H1 (cell line): ENCODE data around the gene COTL1. TPM values are rescaled to one million over a fixed set of nuclear protein-coding genes. Genes with fewer than 3 reads are reported as not detected.

ENCODE experiments used
- CTCF ChIA-PET: fragments of 300-600 bp; sonication (Branson Sonifier 250); formaldehyde crosslinking; loops from one replicate; lab custom pipeline; 2021; ENCODE audit not compliant: partially characterized antibody; lab: Charles Lee
- POLR2A ChIA-PET: fragments of 300-600 bp; sonication (Branson Sonifier 250); formaldehyde crosslinking; loops from one replicate; lab custom pipeline; 2021; ENCODE audit warnings: inconsistent platforms; ENCODE audit not compliant: partially characterized antibody; lab: Charles Lee
- DNase-seq, 2 experiments: peaks; one replicate each; pipeline versions ENCODE4 v3.0.0 to v3.0.0-alpha.2; 2010 to 2022; ENCODE audit warnings: low spot score in 2 of 2, low read depth in 1 of 2, mixed read lengths in 1 of 2
- FAIRE-seq: peaks from 2 replicates; lab custom pipeline; 2011; peaks lifted over from hg19 to GRCh38; lab: Jason Lieb, UNC
- H2AFZ ChIP-seq: 2 replicates; pipeline ENCODE4 v1.8.1; 2012; ENCODE audit warnings: low read length, inconsistent platforms
- H2AK5ac ChIP-seq: 2 replicates; pipeline ENCODE4 v1.6.1; 2013; ENCODE audit warnings: low read depth, low read length
- H2BK120ac ChIP-seq: replicated peaks from 2 replicates; pipeline ENCODE3; 2013; ENCODE audit warnings: low read depth, low read length, inconsistent platforms
- H2BK12ac ChIP-seq: 2 replicates; pipeline ENCODE4 v1.6.1; 2013; ENCODE audit warnings: low read depth, low read length
- H2BK15ac ChIP-seq: 2 replicates; pipeline ENCODE4 v1.6.1; 2013; ENCODE audit warnings: low read length
- H2BK20ac ChIP-seq: 2 replicates; pipeline ENCODE4 v1.6.1; 2013; ENCODE audit warnings: low read length
- H2BK5ac ChIP-seq: 2 replicates; pipeline ENCODE4 v1.6.1; 2013; ENCODE audit warnings: low read depth, low read length
- H3K14ac ChIP-seq: 2 replicates; pipeline ENCODE4 v1.6.1; 2013; ENCODE audit warnings: inconsistent platforms; ENCODE audit not compliant: insufficient read length
- H3K18ac ChIP-seq: 2 replicates; pipeline ENCODE4 v1.6.1; 2013; ENCODE audit warnings: low read length; ENCODE audit errors: extremely low read depth
- H3K23ac ChIP-seq: 2 replicates; pipeline ENCODE4 v1.6.1; 2013; ENCODE audit warnings: inconsistent platforms; ENCODE audit not compliant: insufficient read length
- H3K23me2 ChIP-seq: 2 replicates; pipeline ENCODE4 v1.6.1; 2013; ENCODE audit warnings: low read depth, low read length
- H3K27ac ChIP-seq: 2 replicates; pipeline ENCODE4 v1.6.1; 2011; ENCODE audit warnings: low read depth, low read length, inconsistent platforms
- H3K27me3 ChIP-seq, 4 experiments: replicated peaks in 1 of 4; 1 replicate in 1 of 4; 2 replicates in 3 of 4; pipeline versions ENCODE4 v1.6.1 to v1.8.1; 2011 to 2013; ENCODE audit warnings: low read length in 3 of 4, mild to moderate bottlenecking in 3 of 4, inconsistent platforms in 2 of 4, mixed read lengths in 2 of 4, moderate library complexity in 1 of 4; ENCODE audit not compliant: control insufficient read depth in 3 of 4, insufficient read depth in 3 of 4; ENCODE audit errors: extremely low read depth in 1 of 4
- H3K36me3 ChIP-seq, 4 experiments: 2 replicates each; pipeline versions ENCODE4 v1.6.1 to v1.8.1; 2011 to 2013; ENCODE audit warnings: mild to moderate bottlenecking in 4 of 4, low read length in 3 of 4, moderate library complexity in 2 of 4, control low read depth in 1 of 4, inconsistent platforms in 1 of 4; ENCODE audit not compliant: insufficient read depth in 4 of 4, control insufficient read depth in 2 of 4
- H3K4ac ChIP-seq: replicated peaks from 2 replicates; pipeline ENCODE3; 2013; ENCODE audit warnings: low read length, low read depth, mixed read lengths, inconsistent platforms; ENCODE audit not compliant: insufficient read length
- H3K4me1 ChIP-seq, 4 experiments: replicated peaks in 1 of 4; 1 replicate in 1 of 4; 2 replicates in 3 of 4; pipeline versions ENCODE4 v1.6.1 to v1.8.1; 2011 to 2013; ENCODE audit warnings: low read length in 3 of 4, inconsistent platforms in 2 of 4, mixed read lengths in 1 of 4; ENCODE audit not compliant: insufficient read depth in 4 of 4, control insufficient read depth in 3 of 4
- H3K4me2 ChIP-seq, 2 experiments: 2 replicates each; pipeline versions ENCODE4 v1.6.1 to v1.8.1; 2011 to 2013; ENCODE audit warnings: low read depth in 2 of 2, low read length in 2 of 2, control low read depth in 1 of 2, inconsistent platforms in 1 of 2, mild to moderate bottlenecking in 1 of 2; ENCODE audit not compliant: insufficient read depth in 1 of 2
- H3K4me3 ChIP-seq, 4 experiments: fragments of 200-600, 300-600 bp in 1 of 4; sonication (generic), shearing (Covaris generic), sonication (Bioruptor Twin) in 1 of 4; 2 replicates each; pipeline versions ENCODE4 v1.5.1 to v1.8.1; 2011 to 2016; ENCODE audit warnings: low read length in 4 of 4, low read depth in 3 of 4, control low read depth in 2 of 4, inconsistent platforms in 2 of 4, mild to moderate bottlenecking in 2 of 4, mixed read lengths in 1 of 4, moderate library complexity in 1 of 4; ENCODE audit not compliant: insufficient read depth in 2 of 4; ENCODE audit errors: extremely low read depth in 1 of 4
- H3K56ac ChIP-seq: replicated peaks from 2 replicates; pipeline ENCODE3; 2013; ENCODE audit warnings: low read depth, mild to moderate bottlenecking, mixed read lengths, low read length, inconsistent platforms; ENCODE audit not compliant: insufficient read length
- H3K79me1 ChIP-seq: 2 replicates; pipeline ENCODE4 v1.6.1; 2013; ENCODE audit warnings: low read depth, low read length, control low read depth
- H3K79me2 ChIP-seq, 2 experiments: 2 replicates each; pipeline versions ENCODE4 v1.6.1 to v1.8.1; 2012 to 2013; ENCODE audit warnings: low read length in 2 of 2, mild to moderate bottlenecking in 2 of 2, inconsistent platforms in 1 of 2; ENCODE audit not compliant: insufficient read depth in 2 of 2, control insufficient read depth in 1 of 2
- H3K9ac ChIP-seq, 4 experiments: replicated peaks in 1 of 4; 1 replicate in 1 of 4; 2 replicates in 3 of 4; pipeline versions ENCODE4 v1.6.1 to v1.8.1; 2011 to 2013; ENCODE audit warnings: low read depth in 3 of 4, low read length in 3 of 4, control low read depth in 2 of 4, mild to moderate bottlenecking in 2 of 4, moderate library complexity in 2 of 4, inconsistent platforms in 1 of 4; ENCODE audit errors: extremely low read depth in 1 of 4
- H3K9me3 ChIP-seq, 2 experiments: 2 replicates each; pipeline versions ENCODE4 v1.6.1 to v1.8.1; 2012 to 2013; ENCODE audit warnings: mild to moderate bottlenecking in 2 of 2, moderate library complexity in 2 of 2, control low read depth in 1 of 2, inconsistent platforms in 1 of 2, low read depth in 1 of 2, low read length in 1 of 2, mixed read lengths in 1 of 2; ENCODE audit not compliant: insufficient read depth in 2 of 2
- H4K20me1 ChIP-seq, 2 experiments: replicated peaks in 1 of 2; 2 replicates each; pipeline versions ENCODE3 to v1.8.1; 2011 to 2013; ENCODE audit warnings: inconsistent platforms in 2 of 2, low read length in 2 of 2, mild to moderate bottlenecking in 1 of 2; ENCODE audit not compliant: insufficient read depth in 2 of 2, control insufficient read depth in 1 of 2
- H4K5ac ChIP-seq: 2 replicates; pipeline ENCODE4 v1.6.1; 2013; ENCODE audit warnings: low read length, low read depth, mixed read lengths, inconsistent platforms; ENCODE audit not compliant: insufficient read length
- H4K8ac ChIP-seq: 2 replicates; pipeline ENCODE4 v1.8.0; 2013; ENCODE audit warnings: mild to moderate bottlenecking, moderate library complexity, low read length, inconsistent platforms; ENCODE audit not compliant: insufficient read depth; ENCODE audit errors: extremely low read depth
- H4K91ac ChIP-seq: replicated peaks from 2 replicates; pipeline ENCODE3; 2013; ENCODE audit warnings: low read length, mixed read lengths, inconsistent platforms; ENCODE audit not compliant: insufficient read length
- BACH1 ChIP-seq: IDR thresholded peaks from 2 replicates; pipeline ENCODE4 v1.6.1; 2012; ENCODE audit warnings: low read length, improper control_type of control experiment
- CBX5 ChIP-seq: fragments of 300-800, 300-1000 bp; sonication (generic); IDR thresholded peaks from 2 replicates; pipeline ENCODE4 v1.7.1; 2016; ENCODE audit warnings: antibody characterized with exemption, low read length, low read depth
- CREB1 ChIP-seq: IDR thresholded peaks from 2 replicates; pipeline ENCODE4 v1.6.1; 2012; ENCODE audit warnings: inconsistent platforms
- GABPA ChIP-seq: IDR thresholded peaks from 2 replicates; pipeline ENCODE4 v1.6.1; 2011; ENCODE audit warnings: mild to moderate bottlenecking, low read length, moderate library complexity, borderline replicate concordance; ENCODE audit not compliant: insufficient read depth
- GTF2F1 ChIP-seq: IDR thresholded peaks from 2 replicates; pipeline ENCODE4 v1.6.1; 2012; ENCODE audit warnings: low read depth, low read length, improper control_type of control experiment, borderline replicate concordance
- HDAC6 ChIP-seq: IDR thresholded peaks from one replicate; pipeline ENCODE4 v1.7.1; 2012; ENCODE audit warnings: low read depth, mild to moderate bottlenecking, inconsistent platforms, low read length, moderate library complexity
- KDM1A ChIP-seq: fragments of 200-600, 300-600 bp; sonication (generic); IDR thresholded peaks from 2 replicates; pipeline ENCODE4 v1.7.1; 2016; ENCODE audit warnings: mild to moderate bottlenecking, low read length, borderline replicate concordance
- KDM4A ChIP-seq: IDR thresholded peaks from one replicate; pipeline ENCODE4 v1.7.1; 2012; ENCODE audit warnings: low read depth, mild to moderate bottlenecking, moderate library complexity, low read length, inconsistent platforms; ENCODE audit not compliant: severe bottlenecking
- RNF2 ChIP-seq: fragments of 200-900, 300-1000 bp; sonication (generic); IDR thresholded peaks from 2 replicates; pipeline ENCODE4 v1.7.1; 2016; ENCODE audit warnings: borderline replicate concordance, low read depth, mild to moderate bottlenecking, antibody characterized with exemption, low read length; ENCODE audit not compliant: poor library complexity, severe bottlenecking; ENCODE audit errors: missing control alignments
- SP1 ChIP-seq: IDR thresholded peaks from 2 replicates; pipeline ENCODE4 v1.6.1; 2011; ENCODE audit warnings: low read depth, low read length
- SP2 ChIP-seq: IDR thresholded peaks from 2 replicates; pipeline ENCODE4 v1.6.1; 2012; ENCODE audit warnings: mild to moderate bottlenecking, low read length, inconsistent platforms
- TAF1 ChIP-seq: IDR thresholded peaks from 2 replicates; pipeline ENCODE4 v1.6.1; 2011; ENCODE audit warnings: mild to moderate bottlenecking, low read depth, low read length
- TAF7 ChIP-seq: optimal IDR thresholded peaks from 2 replicates; pipeline ENCODE3; 2011; ENCODE audit warnings: low read depth, mild to moderate bottlenecking, inconsistent platforms, low read length, moderate library complexity, borderline replicate concordance
- TCF12 ChIP-seq: IDR thresholded peaks from 2 replicates; pipeline ENCODE4 v1.6.1; 2011; ENCODE audit warnings: low read depth, mild to moderate bottlenecking, low read length
- TEAD4 ChIP-seq: IDR thresholded peaks from 2 replicates; pipeline ENCODE4 v1.6.1; 2012; ENCODE audit warnings: low read depth, low read length, inconsistent platforms, mixed read lengths
- WGBS, 2 experiments: shearing (Covaris generic) in 1 of 2; methylation state at CpG; one replicate each; pipeline versions ENCODE4 v1.1.6 to v1.1.7; 2013 to 2015; ENCODE audit warnings: low lambda C conversion rate in 2 of 2, mixed read lengths in 2 of 2, inconsistent platforms in 1 of 2, low coverage in 1 of 2, missing lambda C conversion rate in 1 of 2; ENCODE audit not compliant: insufficient replicate concordance in 2 of 2, insufficient coverage in 1 of 2, insufficient read length in 1 of 2; ENCODE audit errors: extremely low coverage in 1 of 2, missing lambda C conversion rate in 1 of 2; 5-methylcytosine and 5-hydroxymethylcytosine counted together
- polyA plus RNA-seq, 7 experiments: library from polyadenylated mRNA; depleted of rRNA in 3 of 7; stranded (reverse) in 5 of 7; unstranded in 2 of 7; fragments of >200 nt in 5 of 7; fragments of 200-250 nt in 2 of 7; gene quantifications; 1 replicate in 5 of 7; 2 replicates in 1 of 7; 4 replicates in 1 of 7; pipeline versions ENCODE4 v1.2.1 to v1.2.3, GENCODE V29; 2011 to 2013; ENCODE audit warnings: missing spikeins in 2 of 7, mixed read lengths in 2 of 7
- total RNA-seq: library from RNA; stranded (reverse); fragmentation: NEBNext Ultra II Directional; extraction: Animal tissue kit (Norgen Biotek cat#: 25700); gene quantifications from 2 replicates; pipeline ENCODE4 v1.2.1, GENCODE V29; 2021

The COTL1 gene
- total and polyA plus RNA-seq, 2 of the 8 experiments (the other 6 are each of a cell fraction or from before 2014, with no cell fraction given) = 59.2 to 183 TPM

- ChIA-PET CTCF (interaction anchor here (0.7 to 5.1 kb wide), 9 partner anchors 8 to 238 kb away, joined by 3 to 30 read pairs (median 4); no protein-coding TSS in a partner anchor), POLR2A (interaction anchor here (2.3 kb wide), 1 partner anchor 11 kb away, joined by 7 read pairs; no protein-coding TSS in a partner anchor)
- no peak for FAIRE-seq
- no peak overlapping the region for H3K18ac ChIP-seq
- no peak overlapping the region for H4K5ac ChIP-seq
- H3K14ac ChIP-seq = no peak overlapping the region
- H3K27me3 ChIP-seq = no peaks in the 10 kb centered on the region
- H3K36me3 ChIP-seq = no peaks in the 10 kb centered on the region
- H2AK5ac ChIP-seq = no peak overlapping the region
- peaks cover 0 to 7% (median under 1%) of the 10 kb centered on the region in 4 experiments; a peak in 4 of 7 replicates for H3K4me1 ChIP-seq
- no peak overlapping the region for H2BK20ac ChIP-seq
- no peak overlapping the region for H3K56ac ChIP-seq
- no peak overlapping the region for H3K4me3 ChIP-seq
- WGBS, 2 experiments = 80% methylated on average over 4 of the region's 4 CpGs; no CpG with 5 or more reads in 1 of the 2 experiments
- no peak overlapping the region for H2BK5ac ChIP-seq
- H2BK12ac ChIP-seq = no peak overlapping the region
- H3K4me2 ChIP-seq = no peak overlapping the region
- no peak overlapping the region for H3K27ac ChIP-seq
- no peaks in the 10 kb centered on the region for H3K79me2 ChIP-seq
- H3K23me2 ChIP-seq = no peaks in the 10 kb centered on the region
- DNase-seq = no peak
- H2AFZ ChIP-seq = no peak overlapping the region
- H3K23ac ChIP-seq = no peak overlapping the region
- no peaks in the 10 kb centered on the region for H4K20me1 ChIP-seq
- H3K9me3 ChIP-seq = no peaks in the 10 kb centered on the region; a peak in 1 of 4 replicates
- H3K9ac ChIP-seq = no peak overlapping the region
- no peak overlapping the region for H3K4ac ChIP-seq
- H2BK15ac ChIP-seq = no peak overlapping the region
- H4K8ac ChIP-seq = no peak overlapping the region
- no peak overlapping the region for H4K91ac ChIP-seq
- no peak overlapping the region for H2BK120ac ChIP-seq
- no peaks in the 10 kb centered on the region for H3K79me1 ChIP-seq
- TF ChIP-seq TEAD4 (no peak), CREB1 (no peak), SP2 (no peak), TAF1 (no peak), TCF12 (no peak), RNF2 (no peak), KDM1A (no peak), KDM4A (no peak), SP1 (no peak), TAF7 (no peak), GTF2F1 (no peak), CBX5 (no peak), BACH1 (no peak), HDAC6 (no peak), GABPA (no peak)
Observed at GRCh38 chr16:84521497-84521770, 96.4 kb downstream of the COTL1 start.
